A673 (cell line): ENCODE results near the gene USP15.

ENCODE experiments used
- EZH2 ChIP-seq: fragments of 200-600 bp; sonication (generic); IDR thresholded peaks from 2 replicates; pipeline ENCODE4 v1.6.1; 2017; ENCODE audit warnings: borderline replicate concordance, low read depth, mild to moderate bottlenecking, mixed read lengths, antibody characterized with exemption, low read length; ENCODE audit not compliant: poor library complexity, severe bottlenecking
- TF ChIP-seq, protein P1 (sequence below): fragments of 300-800, 200-600 bp; sonication (generic); conservative IDR thresholded peaks from 2 replicates; pipeline ENCODE4 v1.5.1; 2017; ENCODE audit warnings: low read depth, mild to moderate bottlenecking, antibody characterized with exemption, low read length, moderate library complexity, mixed read lengths

DNA sequence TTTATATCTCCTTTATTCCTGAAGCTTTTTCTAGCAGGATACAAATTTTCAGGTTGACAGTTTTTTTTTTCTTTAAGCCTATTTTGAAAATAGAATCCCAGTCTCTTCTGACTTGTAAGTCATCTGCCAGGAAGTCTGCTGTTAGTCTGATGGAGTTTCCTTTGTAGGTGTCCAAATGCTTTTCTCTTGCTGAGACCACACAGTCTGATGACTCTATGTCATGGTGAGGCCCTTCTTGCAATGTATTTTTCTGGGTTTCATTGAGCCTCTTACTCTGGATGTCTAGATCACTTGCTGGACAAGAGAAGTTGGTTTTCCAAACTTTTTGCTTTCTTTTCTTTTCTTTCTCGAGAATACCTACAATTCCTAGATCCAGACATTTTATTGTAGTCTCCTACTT lies 30.6 kb downstream of the USP15 start:
- TF ChIP-seq, protein P1, sequence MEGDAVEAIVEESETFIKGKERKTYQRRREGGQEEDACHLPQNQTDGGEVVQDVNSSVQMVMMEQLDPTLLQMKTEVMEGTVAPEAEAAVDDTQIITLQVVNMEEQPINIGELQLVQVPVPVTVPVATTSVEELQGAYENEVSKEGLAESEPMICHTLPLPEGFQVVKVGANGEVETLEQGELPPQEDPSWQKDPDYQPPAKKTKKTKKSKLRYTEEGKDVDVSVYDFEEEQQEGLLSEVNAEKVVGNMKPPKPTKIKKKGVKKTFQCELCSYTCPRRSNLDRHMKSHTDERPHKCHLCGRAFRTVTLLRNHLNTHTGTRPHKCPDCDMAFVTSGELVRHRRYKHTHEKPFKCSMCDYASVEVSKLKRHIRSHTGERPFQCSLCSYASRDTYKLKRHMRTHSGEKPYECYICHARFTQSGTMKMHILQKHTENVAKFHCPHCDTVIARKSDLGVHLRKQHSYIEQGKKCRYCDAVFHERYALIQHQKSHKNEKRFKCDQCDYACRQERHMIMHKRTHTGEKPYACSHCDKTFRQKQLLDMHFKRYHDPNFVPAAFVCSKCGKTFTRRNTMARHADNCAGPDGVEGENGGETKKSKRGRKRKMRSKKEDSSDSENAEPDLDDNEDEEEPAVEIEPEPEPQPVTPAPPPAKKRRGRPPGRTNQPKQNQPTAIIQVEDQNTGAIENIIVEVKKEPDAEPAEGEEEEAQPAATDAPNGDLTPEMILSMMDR = no peak
- TF ChIP-seq EZH2 = no peak
